Esophagus squamous epithelium (tissue), 4 donors: Measurements from ENCODE around the gene PLS3.

Source experiments
- CTCF ChIP-seq, 6 experiments: fragments of 450-650 bp in 4 of 6; fragments of 200-600 bp in 2 of 6; sonication (generic) in 2 of 6; IDR thresholded peaks; one replicate each; pipeline ENCODE4 v1.5.1; 2016 to 2019; ENCODE audit warnings: antibody characterized with exemption in 6 of 6, mild to moderate bottlenecking in 4 of 6, moderate library complexity in 4 of 6
- POLR2A ChIP-seq, 4 donors: fragments of 450-650 bp; IDR thresholded peaks; one replicate each; pipeline ENCODE4 v1.6.1; 2017; ENCODE audit warnings: antibody characterized with exemption in 4 of 4, mild to moderate bottlenecking in 4 of 4, moderate library complexity in 3 of 4

GRCh38 chrX:115564243-115564642 lies 3.3 kb downstream of the PLS3 start:
- TF ChIP-seq CTCF (IDR thresholded peaks at IDR 0.05), result no peak
- TF ChIP-seq POLR2A (IDR thresholded peaks at IDR 0.05), result no peak
